ENCODE results near the gene HYAL2.
"Not testable (repeated sequence)": the region's sequence is repeated elsewhere in the genome, so short reads cannot be mapped to it uniquely, and the experiment has no call there.

HYAL2 gene

DNA sequence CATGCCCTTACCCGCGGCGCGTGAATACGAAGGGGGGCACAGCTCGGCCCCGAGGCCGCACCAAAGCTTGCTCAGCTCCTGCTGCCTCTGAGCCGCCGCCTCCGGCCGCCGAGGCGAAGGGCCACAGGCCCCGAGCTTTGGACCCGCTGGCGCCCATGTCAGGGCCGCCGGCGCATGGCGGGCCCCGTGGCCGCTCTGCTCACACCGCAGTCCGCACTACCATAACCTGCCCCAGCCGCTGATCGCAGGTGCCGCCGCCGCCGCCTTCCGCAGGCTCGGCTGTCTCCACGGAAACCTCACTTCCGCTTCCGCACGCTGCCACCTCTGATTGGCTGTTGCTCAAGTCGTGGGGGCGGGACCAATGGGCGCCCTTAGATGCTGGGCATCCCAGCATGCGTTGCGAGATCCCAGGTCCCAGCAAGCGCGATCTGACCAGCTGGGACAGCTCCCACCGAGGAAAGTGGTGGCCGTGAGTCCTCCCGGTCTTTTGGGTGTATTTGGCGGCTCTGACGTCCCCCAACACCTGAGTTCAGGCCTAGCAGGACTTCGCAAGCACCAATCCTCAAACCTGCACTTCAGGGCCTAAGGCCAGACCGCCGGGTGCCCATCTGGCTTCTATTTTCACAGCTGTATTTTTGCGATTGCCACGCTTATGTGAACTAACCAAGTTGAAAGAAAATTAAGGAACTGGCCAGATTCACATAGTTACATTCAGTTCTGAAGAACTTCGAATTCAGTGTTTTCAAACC is 5.6 kb upstream of the HYAL2 start, which contains the start of gene TUSC2:
TUSC2 (minus strand) TSS at position 281 of the 749 bp plus-strand sequence; CDS start at position 157, 124 bp downstream.
- DNase-seq, result peak; percentile 96

DNA sequence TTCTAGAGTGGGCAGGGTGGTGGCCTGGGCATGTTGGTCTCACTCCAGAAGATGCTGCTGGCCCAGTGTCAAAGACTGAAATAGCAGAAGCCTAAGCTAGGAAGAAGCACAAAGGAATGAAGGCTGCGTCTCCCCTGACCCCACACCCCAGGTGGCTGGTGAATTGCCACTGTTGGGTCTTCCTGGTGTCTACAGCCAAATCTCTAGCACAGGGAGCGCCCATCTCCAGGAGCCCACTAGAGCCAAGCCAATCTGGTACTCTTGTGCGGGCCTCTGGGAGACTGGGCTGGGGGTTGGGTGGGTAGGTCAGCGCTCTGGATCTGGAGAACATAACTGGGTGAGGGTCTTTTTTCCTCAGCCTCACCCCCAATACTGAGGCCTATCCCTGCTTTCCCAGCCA is 4.6 kb upstream of the HYAL2 start:
- no peak for DNase-seq

GRCh38 chr3:50326182-50326541 is 3.6 kb upstream of the HYAL2 start:
- no peak for DNase-seq

DNA sequence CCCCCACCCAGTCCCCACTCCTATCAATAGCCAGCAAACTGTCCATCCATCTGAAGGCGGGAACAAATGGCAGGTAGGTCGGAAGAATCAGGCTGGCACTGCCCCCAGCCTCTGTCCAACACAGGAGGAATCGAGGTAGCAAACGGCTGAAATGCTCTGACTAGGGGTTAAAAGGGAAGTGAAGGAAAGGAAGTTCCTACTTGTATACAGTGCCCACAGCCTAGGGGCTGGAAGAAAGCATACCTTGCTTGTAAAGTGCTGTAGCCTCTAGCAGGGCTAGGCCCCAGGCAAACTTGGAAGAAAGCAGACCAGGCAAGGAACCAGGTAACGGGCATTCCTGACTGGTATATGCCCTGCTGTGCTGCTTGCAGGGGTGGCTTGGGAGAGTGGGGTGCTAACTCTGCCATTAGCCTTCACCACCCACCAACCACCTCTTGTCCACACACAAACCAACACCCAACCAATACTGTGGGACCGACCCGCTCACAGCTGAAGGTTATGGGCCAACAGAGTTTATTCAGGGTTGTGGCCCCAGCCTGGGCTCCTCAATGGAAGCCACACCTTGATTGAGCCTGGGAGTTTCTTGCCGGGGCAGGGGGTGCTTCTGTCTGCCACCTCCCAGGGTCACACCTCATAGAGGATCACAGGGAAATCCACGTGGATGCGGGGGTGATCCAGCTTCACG is 3.1 kb upstream of the HYAL2 start:
- DNase-seq, result no peak

- no peak for DNase-seq
Observed at GRCh38 chr3:50325113-50325480, 2.6 kb upstream of the HYAL2 start.

GRCh38 chr3:50324351-50325112 is 2.0 kb upstream of the HYAL2 start:
- peak; percentile 76 for DNase-seq

- DNase-seq, result no peak
Observed at GRCh38 chr3:50323614-50324199, 1.2 kb upstream of the HYAL2 start.

DNA sequence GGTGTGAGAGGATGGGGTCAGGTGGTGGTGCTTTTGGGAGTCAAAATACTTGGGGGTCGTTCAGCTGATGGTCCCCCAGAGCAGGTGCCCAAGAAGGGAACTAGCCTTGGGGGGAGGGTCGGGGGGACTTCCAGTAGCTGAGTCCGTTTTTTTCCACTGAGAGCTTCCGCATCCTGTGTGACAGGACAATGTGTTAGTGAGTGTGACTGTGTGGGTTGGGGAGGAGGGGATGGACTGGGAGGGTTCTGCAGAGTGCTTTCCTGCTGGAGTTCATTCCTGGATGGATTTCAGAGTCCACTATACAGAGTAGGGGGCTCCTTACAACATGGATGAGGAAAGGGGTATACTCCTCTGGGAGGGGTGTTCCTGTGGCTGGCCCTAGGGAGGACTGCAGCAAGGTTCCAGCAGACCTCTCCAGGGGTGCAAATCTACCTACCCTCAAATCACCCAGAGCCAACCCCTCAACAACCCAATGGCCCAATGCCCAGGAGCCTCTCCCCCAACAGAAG is 601 bp upstream of the HYAL2 start:
- DNase-seq, result no peak

DNA sequence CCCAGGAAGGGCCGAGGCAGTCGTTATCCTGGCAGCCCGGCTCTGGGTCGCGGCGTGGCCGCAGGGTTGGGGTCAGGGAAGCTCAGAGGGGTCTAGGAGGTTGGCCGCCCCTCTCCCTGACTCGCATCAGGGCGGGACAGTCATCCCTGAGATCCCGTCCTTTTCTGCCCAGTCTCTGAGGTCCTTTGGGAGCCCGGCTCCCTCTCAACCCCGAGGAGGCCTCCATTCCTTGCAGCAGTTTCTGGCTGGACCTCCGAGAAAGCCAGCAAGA is 495 bp downstream of the HYAL2 start:
- no peak for DNase-seq

GRCh38 chr3:50321336-50322114 is 1.0 kb downstream of the HYAL2 start:
- DNase-seq, result peak; percentile 99

DNA sequence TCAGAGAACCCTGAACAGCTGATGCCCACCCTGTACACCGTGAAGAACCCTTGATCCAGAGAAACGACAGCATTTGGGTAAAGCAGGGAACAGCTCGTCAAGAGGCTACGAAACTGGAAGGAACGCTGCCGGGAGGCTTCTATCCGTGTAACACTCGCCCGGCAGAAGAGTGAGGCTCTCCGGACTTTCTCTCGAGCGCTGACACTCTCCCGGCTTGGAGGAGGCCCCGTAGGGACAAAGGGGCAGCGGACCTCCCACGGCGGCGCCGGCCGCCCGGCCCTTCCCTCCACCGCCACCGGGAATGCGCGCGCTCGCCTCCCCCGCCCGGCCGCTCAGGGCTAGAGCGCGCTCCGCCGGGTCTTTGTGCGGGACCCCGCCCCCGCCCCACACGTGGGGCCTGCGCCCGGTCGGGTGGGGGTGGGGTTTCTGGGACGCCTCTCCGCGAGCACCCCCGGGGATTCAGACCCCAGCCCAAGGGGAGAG is 1.7 kb downstream of the HYAL2 start:
- peak; percentile 93 for DNase-seq

DNA sequence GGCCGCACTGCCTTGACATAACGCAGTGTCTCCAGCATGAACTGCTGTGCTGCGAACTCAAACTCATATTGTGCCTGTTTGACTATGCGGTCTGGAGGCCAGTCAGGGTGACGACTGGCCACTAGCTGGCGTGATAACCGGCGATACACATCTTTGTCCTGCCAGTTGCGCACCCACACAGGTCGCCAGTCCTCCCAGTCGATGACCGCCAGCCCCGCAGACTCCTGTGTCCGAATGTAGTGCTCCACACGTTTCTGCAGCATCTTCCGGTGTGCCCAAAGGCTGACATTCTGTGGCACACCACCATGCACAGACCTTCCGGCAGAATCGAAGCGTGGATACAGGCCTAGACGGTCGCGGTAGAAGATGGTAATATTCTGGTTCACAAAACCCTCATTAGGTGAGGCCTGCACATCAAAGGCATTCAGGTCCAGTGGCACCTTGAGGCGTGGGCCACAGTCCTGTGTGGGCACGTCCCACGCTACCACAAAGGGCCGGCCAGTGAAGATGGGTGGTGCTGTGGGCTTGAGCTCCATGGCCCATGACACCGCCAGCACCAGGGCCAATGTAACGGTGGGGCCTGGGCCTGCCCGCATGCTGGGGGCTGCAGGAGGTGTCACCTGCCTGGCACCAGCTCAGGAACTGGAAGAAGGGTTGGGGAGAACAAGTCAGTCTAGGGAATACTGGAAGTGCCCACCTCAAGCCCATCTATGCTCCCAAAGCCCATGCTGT is 2.5 kb downstream of the HYAL2 start:
- DNase-seq, result no peak

DNA sequence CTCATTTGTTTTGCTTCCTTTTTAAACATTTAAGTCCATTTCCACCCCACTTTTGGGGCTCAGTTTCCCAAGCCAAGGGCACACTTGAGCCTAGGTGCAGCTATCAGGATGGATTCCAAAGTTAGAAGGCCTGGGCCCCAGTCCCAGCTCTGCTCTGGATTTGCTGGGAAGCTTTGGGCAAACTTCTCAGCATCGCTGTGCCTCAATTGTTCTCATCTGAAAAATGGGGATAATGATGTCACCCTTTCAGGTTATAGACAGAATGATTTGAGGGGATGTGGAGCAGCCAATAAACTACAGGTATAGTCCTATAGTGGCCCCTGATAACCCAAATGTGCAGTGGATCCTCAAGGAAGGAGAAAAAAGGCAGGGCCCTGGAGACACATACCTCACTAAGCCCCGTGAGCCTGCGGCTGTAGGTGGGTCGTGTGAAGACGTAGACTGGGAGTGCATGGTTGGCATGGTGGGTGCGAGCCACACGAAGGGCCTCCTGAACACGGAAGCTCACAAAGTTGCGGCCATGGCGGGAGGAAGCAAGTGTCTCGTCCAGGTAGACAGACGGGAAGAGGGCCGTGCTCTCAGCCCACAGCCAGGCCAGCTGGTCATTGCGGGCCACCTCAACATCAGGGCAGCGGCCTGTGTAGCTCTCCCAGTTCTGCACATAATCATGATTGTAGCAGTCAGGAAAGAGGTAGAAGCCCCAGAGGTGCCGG is 3.2 kb downstream of the HYAL2 start:
- no peak for DNase-seq

- DNase-seq, result no peak
Observed at GRCh38 chr3:50318615-50319014, 3.9 kb downstream of the HYAL2 start.

GRCh38 chr3:50318163-50318562 is 4.4 kb downstream of the HYAL2 start:
- no peak for DNase-seq

DNA sequence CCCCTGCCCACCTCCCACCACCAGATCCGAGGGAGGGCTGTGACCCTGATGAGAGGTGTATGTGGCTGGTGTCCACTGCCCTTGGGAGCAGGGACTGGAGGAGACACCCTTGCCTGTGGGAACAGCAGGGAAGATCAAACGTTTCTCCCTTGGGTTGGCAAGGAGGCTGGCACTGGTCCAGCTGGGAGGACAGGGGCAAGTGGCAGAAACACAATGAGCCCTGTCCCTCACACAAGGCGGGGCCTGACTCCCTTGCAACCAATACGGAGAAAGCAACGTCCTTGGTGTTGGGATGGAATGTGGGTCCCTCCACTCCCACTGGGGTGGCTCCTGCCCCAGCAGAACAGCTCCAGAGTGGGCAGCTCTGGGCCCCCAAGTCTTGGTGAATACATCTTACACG is 5.2 kb downstream of the HYAL2 start:
- DNase-seq, result no peak

- peak; percentile 51 for DNase-seq
Observed at GRCh38 chr3:50316657-50317242, 5.8 kb downstream of the HYAL2 start.

DNA sequence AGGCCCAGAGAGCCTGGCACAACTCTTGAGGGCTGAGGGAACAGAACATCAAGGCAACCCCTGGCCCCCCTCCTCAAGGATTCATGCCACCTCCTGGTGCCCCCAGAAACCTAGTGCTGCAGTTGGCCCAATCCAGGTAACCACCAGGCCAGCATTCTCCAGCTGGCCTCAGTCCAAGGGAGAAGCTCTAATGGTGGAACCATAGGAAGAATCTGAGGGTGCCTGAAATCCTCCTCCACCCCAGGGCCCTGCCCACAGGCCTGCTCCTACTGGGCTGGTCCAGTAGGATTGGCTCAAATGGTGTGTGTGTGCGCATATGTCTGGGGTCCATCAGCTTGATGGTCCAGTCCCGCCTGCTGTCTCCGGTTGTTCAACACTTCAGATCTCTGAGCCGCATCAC is 7.7 kb downstream of the HYAL2 start:
- DNase-seq, result no peak

DNA sequence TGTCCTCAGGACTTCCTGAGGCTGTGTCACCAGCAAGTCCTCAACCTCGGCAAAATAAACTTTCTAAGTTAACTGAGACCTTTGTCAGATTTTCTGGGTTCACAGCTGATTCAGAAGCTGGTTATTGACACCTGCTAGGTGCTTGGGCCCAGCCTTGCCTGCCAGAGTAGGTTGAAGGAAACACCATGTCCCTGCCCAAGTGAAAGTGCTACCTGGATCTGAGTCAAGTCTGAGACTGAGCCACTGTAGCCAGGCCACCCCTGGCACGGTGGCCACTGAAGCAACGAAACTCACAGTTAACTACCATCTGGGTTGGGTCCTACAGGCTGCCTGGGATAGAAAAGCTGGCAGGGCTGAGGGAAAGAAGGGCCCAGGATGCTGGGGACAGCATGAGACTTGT is 8.2 kb downstream of the HYAL2 start:
- no peak for DNase-seq

GRCh38 chr3:50312041-50312440 is 10.5 kb downstream of the HYAL2 start:
- DNase-seq, result not testable (repeated sequence)

- DNase-seq, result no peak
Observed at GRCh38 chr3:50304601-50305000, 17.9 kb downstream of the HYAL2 start.
